Retinal pigment epithelial cell (primary cell): ENCODE data around the gene CCND3.

ENCODE experiments used
- DNase-seq: peaks from one replicate; pipeline ENCODE4 v3.0.0-alpha.2; 2010; ENCODE audit warnings: low read depth
- H3K4me3 ChIP-seq: 2 replicates; pipeline ENCODE4 v1.5.1; 2011; ENCODE audit warnings: mild to moderate bottlenecking, low read length, control low read depth, moderate library complexity
- TF ChIP-seq, protein P1 (sequence below): conservative IDR thresholded peaks from 2 replicates; pipeline ENCODE4 v1.5.1; 2011; ENCODE audit warnings: low read depth, low read length, control low read depth, inconsistent platforms

Gene CCND3

DNA sequence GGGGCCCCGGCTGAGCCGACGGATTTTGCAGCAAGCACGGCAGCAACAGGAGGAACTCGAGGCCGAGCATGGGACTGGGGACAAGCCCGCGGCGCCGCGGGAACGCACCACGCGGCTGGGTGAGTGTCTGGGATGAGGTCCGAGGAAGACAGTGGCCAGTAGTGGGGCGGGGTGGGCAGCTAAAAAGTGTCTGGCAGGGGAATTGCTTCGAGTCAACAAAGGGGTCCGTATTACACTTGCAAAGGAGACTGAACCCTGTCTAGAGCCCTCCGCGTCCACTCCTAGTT lies 20.0 kb downstream of the CCND3 start:
- no peak for DNase-seq

DNA sequence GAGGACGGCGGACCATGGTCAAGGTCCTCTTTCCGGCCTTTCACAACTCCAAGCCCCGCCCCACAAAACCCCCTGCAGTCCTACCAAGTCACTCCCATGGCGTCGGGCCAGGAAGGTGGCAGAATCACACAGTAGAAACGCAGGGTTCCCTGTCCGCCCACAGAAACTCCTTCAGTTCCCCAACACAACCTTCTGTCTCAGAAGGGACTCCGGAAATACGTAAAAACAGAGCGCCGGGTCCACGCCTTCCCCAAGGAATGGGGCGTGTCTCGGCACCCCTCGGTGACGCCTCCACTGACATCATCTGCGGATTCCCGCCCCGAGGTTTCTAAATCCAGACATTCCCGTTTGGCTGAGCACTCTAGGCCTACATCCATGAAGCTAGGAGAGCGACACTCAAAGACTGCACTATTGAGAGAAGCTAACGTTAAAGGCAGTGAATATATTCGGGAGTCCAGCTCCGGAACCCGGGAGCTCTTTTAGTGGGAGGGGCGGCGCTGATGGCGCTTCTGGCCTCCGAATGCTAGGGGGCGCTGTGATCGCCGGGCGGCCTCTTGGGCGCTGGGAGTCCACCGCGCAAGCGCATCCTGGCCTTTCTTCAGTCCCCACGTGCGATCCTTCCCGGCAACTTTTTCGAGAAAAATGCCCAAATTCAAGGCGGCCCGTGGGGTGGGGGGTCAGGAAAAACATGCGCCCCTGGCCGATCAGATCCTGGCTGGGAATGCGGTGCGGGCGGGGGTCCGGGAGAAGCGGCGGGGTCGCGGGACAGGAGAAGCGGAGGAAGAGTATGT lies 20.5 kb downstream of the CCND3 start, which contains the start of the genes BYSL and MED20:
TSS of gene BYSL (plus strand) at position 579 of the 791 bp plus-strand sequence. CDS start at position 643, 64 bp downstream.
TSS of gene MED20 (minus strand) at position 219 of the 791 bp plus-strand sequence. CDS start at position 98, 121 bp downstream.
- peak within 1 kb of the TSS; percentile 99 for H3K4me3 ChIP-seq
- DNase-seq = peak; percentile 83
- TF ChIP-seq, protein P1, sequence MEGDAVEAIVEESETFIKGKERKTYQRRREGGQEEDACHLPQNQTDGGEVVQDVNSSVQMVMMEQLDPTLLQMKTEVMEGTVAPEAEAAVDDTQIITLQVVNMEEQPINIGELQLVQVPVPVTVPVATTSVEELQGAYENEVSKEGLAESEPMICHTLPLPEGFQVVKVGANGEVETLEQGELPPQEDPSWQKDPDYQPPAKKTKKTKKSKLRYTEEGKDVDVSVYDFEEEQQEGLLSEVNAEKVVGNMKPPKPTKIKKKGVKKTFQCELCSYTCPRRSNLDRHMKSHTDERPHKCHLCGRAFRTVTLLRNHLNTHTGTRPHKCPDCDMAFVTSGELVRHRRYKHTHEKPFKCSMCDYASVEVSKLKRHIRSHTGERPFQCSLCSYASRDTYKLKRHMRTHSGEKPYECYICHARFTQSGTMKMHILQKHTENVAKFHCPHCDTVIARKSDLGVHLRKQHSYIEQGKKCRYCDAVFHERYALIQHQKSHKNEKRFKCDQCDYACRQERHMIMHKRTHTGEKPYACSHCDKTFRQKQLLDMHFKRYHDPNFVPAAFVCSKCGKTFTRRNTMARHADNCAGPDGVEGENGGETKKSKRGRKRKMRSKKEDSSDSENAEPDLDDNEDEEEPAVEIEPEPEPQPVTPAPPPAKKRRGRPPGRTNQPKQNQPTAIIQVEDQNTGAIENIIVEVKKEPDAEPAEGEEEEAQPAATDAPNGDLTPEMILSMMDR = peak; percentile 91

More for the DNA sequence above, 20.0 kb downstream of the CCND3 start:
- H3K4me3 ChIP-seq = peak overlapping the region; percentile 99
- TF ChIP-seq, protein P1 = no peak

DNA sequence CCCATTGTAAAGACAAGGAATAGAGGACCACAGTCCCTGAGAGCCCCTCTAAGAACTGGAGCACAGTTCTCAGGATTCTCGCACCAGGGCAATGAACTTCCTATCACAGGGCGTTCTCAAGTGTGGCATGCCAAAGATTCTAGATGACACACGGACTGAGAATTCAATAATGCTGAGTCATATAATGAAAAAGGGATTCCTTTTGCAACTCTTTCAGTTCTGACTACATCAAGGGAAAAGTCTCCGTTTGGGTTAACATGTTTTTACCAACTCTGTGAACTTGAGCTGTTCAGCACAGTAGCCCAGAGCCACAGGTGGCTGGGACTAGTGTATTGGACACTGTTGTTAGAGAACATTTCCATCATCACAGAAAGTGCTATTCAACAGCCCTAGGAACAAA lies 24.1 kb downstream of the CCND3 start:
- peak; percentile 73 for DNase-seq
- TF ChIP-seq, protein P1 = no peak

DNA sequence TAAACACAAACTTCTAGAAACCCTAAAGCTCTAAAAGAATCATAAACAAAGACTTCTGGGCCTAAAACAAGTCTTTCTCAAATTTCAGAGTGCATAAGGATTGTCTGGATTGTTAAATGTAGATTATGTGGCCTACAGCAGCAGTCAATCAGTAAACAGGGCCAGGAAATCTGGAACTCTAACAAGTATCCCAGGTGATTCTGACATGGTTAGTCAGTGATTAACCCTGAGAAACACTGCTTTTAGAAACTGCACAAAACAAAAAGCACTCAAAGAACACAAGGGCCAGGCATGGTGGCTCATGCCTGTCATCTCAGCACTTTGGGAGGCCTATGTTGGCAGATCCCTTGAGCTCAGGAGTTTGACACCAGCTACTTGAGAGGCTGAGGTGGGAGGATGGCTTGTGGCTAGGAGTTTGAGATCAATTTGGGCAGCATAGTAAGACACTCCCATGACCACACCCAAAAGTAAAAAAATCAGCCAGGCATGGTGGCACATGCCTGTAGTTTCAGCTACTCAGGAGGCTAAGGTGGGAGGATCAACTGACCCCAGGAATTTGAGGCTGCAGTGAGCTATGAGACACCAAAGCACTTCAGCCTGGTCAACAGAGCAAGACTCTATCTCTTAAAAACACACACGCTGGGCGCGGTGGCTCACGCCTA lies 26.6 kb downstream of the CCND3 start:
- no peak for DNase-seq
- TF ChIP-seq, protein P1 = no peak
- H3K4me3 ChIP-seq = no peak overlapping the region

More for the DNA sequence above, 24.1 kb downstream of the CCND3 start:
- no peak overlapping the region for H3K4me3 ChIP-seq

DNA sequence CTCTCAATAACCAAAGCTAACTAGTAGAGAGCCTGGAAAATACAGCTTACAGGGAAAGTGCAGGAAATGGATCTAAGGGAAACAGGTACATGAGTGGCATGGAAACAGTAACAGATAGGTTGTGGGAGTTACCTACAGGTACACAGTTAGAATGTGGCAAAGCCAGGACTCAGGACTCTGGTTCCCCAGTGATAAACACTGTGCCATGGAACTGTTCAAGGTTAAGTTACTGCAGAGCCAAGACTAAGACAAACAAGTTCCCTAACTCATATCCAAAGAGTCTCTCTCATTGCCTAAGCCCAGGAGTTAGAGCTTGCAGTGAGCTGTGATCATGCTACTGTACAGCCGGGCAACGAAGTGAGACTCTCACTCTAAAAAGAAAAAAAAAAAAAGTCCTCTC lies 27.3 kb downstream of the CCND3 start:
- no peak for DNase-seq
- H3K4me3 ChIP-seq = no peak overlapping the region
- TF ChIP-seq, protein P1 = no peak

DNA sequence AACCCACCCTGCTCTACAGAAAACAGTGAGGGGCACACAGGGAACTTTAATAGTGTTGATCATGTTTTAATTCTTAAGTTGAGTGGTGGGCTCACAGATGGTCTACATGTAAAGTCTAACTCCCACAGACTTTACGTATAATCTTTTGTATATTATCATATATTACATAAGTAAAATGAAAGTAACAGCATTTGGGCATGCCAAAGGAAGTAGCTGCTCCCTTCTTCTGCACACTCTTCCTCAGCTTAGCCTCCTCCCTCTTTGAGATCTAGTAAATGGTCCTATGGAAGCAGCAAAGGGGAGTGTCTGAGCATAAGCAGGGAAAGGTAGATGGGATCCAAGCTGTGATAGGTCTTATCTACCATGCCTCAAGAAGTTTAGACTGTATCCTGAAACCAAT lies 31.9 kb downstream of the CCND3 start:
- no peak overlapping the region for H3K4me3 ChIP-seq
- TF ChIP-seq, protein P1 = no peak
- no peak for DNase-seq

DNA sequence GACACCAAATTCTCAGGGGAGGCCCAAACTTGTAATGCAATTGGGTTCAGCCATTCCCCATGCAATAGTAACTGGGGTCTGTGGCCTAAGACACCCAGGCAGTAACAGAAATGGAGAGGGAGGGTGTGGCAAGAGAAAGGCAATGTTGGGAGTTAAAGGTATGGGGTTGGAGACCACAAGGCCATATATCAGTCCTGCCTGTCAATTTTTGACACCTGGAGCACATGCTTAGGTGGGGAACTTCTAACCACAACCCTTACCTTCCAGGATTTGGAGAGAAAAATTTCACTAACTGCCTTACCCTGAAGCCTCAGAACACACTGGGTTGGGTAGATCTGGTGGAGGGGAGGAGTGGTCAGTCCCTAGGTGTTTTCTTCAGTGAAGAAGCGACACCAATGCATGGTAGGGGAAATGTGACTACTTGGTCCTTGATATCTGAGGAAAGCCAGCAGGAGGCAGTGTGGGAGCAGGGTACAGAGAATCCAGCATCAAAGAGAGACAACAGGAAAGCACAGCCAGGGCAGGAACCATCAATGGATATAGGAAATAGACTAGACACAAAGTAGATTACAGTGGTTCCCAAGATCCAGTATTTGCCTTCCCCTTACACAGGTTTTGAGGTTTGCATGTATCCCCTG lies 39.6 kb downstream of the CCND3 start:
- H3K4me3 ChIP-seq = no peak overlapping the region
- DNase-seq = no peak
- TF ChIP-seq, protein P1 = peak; percentile 33
